ENCODE results near the gene SEPTIN10.

The SEPTIN10 gene

DNA sequence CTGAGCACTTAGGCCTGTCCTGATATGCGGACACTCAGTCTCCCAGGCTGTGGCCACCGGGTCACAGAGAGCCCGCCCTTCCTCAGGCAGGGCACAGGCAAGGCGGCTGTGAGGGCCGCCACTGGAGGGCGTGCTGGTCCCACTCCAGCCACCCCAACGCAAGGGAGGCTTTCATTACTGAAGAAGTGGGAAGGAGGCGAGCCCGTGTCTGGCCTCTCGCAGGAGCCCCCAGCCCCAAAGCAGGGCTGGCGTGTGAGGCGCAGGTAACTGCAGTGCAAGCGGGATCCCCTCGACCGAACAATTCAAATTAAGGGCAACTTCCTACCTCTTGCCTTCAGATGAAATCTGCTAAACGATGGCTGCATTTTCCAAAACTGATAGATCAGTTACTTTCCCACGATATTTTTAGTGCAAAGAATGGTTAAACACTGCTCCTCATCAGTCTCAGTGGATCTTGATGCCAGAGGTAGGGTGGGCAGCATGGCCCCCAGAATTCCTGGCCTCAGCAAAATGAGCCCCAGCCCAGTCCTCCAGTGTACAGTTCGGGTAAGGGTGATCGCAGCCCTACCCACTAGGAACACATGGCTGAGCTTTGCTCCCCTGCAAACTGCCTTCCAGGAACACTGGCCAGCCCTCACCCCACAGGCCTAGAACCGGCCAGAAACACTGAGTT, 97.2 kb downstream of the SEPTIN10 start:
- H3K27me3 Mint-ChIP-seq = no peaks in the 10 kb centered on the region
- H3K36me3 Mint-ChIP-seq (ENCODE audit: low read depth) = no peaks in the 10 kb centered on the region
- no peak overlapping the region for H3K27ac Mint-ChIP-seq
- no peaks in the 10 kb centered on the region for H3K9me3 Mint-ChIP-seq
- H3K4me3 Mint-ChIP-seq = no peak overlapping the region
- no peak for DNase-seq
- peaks cover 8% of the 10 kb centered on the region for H3K4me1 Mint-ChIP-seq (ENCODE audit: low read depth)

DNA sequence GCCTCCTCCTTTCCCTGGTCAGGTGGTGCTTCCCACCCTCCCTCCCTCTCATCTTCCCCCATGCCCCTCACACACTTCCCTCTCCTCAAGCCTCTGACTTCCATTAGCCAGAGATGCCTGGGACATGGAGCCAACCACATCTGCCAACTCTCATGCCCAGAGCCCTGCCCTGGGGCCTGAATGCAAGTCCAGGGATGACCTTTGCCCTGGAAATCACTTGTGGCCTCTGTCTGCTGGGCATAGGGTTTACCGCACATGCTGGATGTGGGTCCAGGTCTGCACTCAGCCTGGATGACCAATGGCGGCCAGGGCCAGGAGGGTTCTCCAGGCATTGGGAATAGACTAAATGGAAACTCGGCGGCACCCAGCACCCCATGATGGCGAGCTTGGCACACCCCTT, 98.9 kb downstream of the SEPTIN10 start:
- DNase-seq = no peak
- Mint-ChIP-seq H3K9me3 (no peaks in the 10 kb centered on the region), H3K36me3 (ENCODE audit: low read depth) (no peaks in the 10 kb centered on the region), H3K27ac (no peak overlapping the region), H3K4me3 (no peak overlapping the region), H3K4me1 (ENCODE audit: low read depth) (peaks cover 8% of the 10 kb centered on the region), H3K27me3 (no peaks in the 10 kb centered on the region)

DNA sequence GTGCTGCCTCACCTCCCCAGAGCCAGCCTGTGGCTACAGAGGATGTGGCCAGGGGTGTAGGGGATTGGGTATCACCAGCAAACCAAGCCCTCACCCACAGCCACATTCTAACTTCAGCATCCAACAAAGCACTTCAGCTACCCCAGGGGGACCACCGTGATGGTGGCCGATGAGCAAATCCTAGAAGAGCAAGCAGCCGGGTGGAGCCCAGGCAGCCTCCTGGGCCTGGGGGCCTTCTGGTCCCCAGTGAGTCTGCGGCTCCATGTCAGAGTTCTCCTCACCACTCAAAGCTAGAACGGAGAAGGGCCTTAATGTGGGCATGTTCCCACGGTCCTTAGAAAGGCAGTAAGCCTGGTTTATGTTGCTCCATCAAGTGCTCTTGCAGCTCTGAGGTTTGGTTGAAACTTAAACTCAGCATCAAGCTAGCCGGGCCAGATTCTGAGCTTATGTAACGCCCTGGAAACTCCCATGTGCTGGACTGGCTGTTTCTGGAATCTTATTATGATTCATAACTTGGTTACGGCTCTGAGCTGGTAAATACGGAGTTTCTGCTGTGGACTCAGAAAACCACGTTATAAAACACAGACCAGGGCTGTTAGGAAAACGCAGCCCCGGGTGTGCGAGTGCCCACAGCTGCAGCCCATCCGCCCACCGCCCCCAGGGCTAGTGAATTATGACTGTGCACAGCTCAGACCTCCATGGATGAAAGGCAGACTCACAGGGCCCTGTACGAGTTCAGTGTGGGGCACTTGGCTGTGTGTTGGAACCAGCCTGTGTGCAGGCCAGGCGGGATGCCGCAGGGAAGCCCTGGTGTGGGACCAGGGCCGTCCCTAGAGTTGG, 99.8 kb downstream of the SEPTIN10 start:
- Mint-ChIP-seq H3K27ac (peak overlapping the region; percentile 13), H3K9me3 (no peaks in the 10 kb centered on the region), H3K27me3 (no peaks in the 10 kb centered on the region), H3K36me3 (ENCODE audit: low read depth) (no peaks in the 10 kb centered on the region), H3K4me1 (ENCODE audit: low read depth) (peaks cover 8% of the 10 kb centered on the region), H3K4me3 (no peak overlapping the region)
- DNase-seq = no peak

DNA sequence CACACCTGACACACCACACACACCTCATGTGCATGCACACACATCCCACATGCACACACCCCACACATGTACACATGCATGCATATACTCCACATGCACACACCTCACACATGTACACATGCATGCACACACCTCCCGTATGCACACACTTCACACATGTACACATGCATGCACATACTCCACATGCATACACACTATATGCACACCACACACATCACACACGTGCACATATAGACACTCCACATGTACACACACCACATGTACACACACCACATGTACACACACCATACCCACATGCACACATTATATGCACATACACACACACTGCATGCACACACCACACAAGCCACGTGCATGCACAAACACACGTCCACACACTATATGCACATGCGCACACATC, 100.5 kb downstream of the SEPTIN10 start:
- Mint-ChIP-seq H3K9me3 (no peaks in the 10 kb centered on the region), H3K27me3 (peaks cover 2% of the 10 kb centered on the region)
- DNase-seq = no peak

DNA sequence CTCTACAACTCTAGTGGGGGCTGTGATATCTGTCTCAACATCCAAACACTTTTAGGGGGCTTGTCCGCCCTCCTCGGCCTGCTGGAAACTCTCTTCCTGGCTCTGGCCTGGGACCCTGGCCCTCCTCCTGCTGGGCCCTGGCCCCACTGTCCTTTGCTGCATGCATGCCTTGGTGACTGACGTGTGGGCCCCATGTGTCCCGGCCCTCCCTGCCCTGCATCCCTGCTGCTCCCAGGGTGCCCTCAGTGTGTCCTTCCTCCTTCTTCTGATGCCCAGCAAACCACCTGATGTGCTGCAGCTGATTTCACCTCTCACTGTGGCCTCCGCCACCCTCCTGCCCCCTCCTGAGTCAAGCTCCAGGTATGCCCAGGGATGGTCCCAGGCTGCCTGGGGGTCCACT, 101.7 kb downstream of the SEPTIN10 start:
- Mint-ChIP-seq H3K36me3 (ENCODE audit: low read depth) (no peaks in the 10 kb centered on the region), H3K4me1 (ENCODE audit: low read depth) (peaks cover 8% of the 10 kb centered on the region), H3K27ac (no peak overlapping the region), H3K27me3 (peaks cover 5% of the 10 kb centered on the region), H3K4me3 (no peak overlapping the region), H3K9me3 (no peaks in the 10 kb centered on the region)
- no peak for DNase-seq

More for the DNA sequence above, 100.5 kb downstream of the SEPTIN10 start:
- Mint-ChIP-seq H3K27ac (no peak overlapping the region), H3K36me3 (ENCODE audit: low read depth) (no peaks in the 10 kb centered on the region), H3K4me3 (no peak overlapping the region), H3K4me1 (ENCODE audit: low read depth) (peaks cover 8% of the 10 kb centered on the region)

DNA sequence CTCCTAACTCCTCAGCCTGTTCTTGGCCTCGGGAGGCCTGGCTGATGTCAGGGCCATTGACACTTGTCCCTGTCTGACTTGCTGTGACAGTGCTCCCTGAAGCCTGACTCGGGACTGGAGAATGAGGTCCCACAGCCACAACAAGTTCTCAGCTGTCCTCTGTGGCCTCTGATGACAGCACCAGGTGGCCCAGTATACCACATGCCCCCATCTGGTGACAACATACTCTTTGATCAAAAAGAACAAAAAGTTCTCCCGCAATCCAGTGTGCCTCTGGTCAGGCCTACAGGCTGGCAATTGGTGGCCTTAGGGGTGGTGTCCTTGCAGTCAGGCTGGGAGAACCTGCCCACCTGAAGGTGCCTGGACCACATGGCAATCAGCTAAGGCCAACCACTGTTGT, 102.6 kb downstream of the SEPTIN10 start:
- Mint-ChIP-seq H3K4me1 (ENCODE audit: low read depth) (peaks cover 8% of the 10 kb centered on the region), H3K4me3 (no peak overlapping the region), H3K27me3 (peaks cover 5% of the 10 kb centered on the region), H3K27ac (no peak overlapping the region), H3K36me3 (ENCODE audit: low read depth) (no peaks in the 10 kb centered on the region), H3K9me3 (no peaks in the 10 kb centered on the region)
- no peak for DNase-seq

DNA sequence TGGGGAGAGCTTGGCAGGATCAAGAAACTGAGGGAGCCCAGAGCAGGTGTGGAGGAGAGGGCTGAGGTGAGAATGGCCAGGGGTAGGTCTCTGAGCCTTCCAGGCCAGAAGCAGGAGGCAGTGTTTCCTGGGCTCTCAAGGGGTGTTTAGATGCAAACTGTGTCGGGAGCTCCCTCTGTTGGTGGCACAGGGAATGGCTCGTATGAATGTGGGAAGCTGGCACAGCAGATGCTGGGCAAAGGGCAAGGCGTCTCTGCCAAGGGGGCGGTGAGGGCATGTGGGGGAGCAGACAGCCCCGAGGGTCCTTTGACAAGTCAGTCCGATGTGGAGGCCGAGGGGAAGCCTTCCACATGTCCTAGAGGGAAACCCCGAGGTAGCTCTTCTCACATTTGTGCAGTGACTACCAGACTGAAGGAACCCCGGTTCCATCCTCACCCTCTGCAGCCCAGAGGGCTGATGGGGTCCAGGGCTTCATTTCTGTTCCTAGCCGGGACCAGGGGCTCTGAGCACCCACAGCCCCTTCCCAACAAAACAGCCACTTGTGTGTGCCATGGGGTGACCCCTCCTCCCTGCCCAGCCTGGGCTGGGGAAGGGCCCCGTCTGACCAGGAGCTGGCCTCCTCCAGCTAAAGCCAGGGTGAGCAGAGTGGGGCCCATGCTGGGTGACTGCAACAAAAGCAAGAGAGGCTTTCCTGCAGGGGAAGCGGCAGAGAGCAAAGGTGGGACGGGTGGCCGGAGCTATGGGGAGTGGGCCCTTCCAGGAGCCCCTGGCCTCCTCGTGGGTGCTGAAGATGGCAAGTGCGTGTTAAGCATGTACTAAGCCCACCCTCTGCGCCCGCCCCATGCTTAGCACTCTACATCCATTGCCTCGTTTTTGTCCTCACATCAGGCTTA, 103.4 kb downstream of the SEPTIN10 start:
- DNase-seq = peak; percentile 84
- peaks cover 5% of the 10 kb centered on the region for H3K27me3 Mint-ChIP-seq
- H3K27ac Mint-ChIP-seq = no peak overlapping the region
- H3K9me3 Mint-ChIP-seq = no peaks in the 10 kb centered on the region
- H3K4me3 Mint-ChIP-seq = no peak overlapping the region
- peaks cover 8% of the 10 kb centered on the region for H3K4me1 Mint-ChIP-seq (ENCODE audit: low read depth)
- H3K36me3 Mint-ChIP-seq (ENCODE audit: low read depth) = no peaks in the 10 kb centered on the region

DNA sequence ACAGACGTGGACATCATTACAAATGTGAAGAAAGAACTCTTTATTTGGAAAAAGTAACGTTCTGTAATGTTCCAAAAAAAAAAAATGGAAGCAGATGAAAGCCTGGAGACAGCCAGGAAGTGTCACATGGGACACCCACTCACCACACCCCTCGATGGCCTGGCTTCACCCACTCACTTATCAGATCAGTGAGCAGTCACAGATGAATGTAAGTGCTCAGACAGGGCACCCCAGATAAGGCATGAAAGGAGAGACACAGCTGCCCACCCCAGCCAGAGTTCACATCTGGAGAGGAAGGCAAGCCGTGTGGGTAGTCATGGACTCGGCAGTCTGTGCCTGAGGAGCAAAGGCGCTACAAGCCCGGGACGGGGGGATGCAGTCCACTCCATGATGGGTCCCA, 105.2 kb downstream of the SEPTIN10 start:
- Mint-ChIP-seq H3K4me1 (ENCODE audit: low read depth) (peaks cover 3% of the 10 kb centered on the region), H3K9me3 (no peaks in the 10 kb centered on the region), H3K36me3 (ENCODE audit: low read depth) (no peaks in the 10 kb centered on the region), H3K27me3 (peaks cover 5% of the 10 kb centered on the region), H3K4me3 (no peak overlapping the region), H3K27ac (no peak overlapping the region)
- DNase-seq = no peak

DNA sequence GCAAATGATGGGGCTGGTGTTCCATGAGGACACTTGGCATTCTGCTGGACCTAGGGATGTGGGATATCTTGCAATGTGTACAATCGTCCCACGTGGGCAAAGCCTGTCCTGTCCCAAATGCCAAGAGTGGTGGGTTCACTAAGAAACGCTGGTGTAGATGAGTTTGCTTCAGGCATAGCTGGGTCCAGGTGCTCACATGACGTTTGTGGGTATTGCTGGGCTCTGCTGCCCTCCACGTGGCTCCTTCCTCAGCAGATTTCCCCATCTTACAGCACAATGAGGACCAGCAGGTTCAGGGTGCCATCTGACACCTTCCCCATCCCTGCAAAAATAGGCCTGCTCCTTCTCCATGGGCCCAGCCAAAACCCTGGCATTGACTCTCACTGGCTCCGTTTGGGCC, 105.9 kb downstream of the SEPTIN10 start:
- DNase-seq = no peak
- H3K36me3 Mint-ChIP-seq (ENCODE audit: low read depth) = no peaks in the 10 kb centered on the region
- no peak overlapping the region for H3K27ac Mint-ChIP-seq
- no peaks in the 10 kb centered on the region for H3K9me3 Mint-ChIP-seq
- peaks cover 5% of the 10 kb centered on the region for H3K27me3 Mint-ChIP-seq
- H3K4me1 Mint-ChIP-seq (ENCODE audit: low read depth) = no peaks in the 10 kb centered on the region
- H3K4me3 Mint-ChIP-seq = no peak overlapping the region

DNA sequence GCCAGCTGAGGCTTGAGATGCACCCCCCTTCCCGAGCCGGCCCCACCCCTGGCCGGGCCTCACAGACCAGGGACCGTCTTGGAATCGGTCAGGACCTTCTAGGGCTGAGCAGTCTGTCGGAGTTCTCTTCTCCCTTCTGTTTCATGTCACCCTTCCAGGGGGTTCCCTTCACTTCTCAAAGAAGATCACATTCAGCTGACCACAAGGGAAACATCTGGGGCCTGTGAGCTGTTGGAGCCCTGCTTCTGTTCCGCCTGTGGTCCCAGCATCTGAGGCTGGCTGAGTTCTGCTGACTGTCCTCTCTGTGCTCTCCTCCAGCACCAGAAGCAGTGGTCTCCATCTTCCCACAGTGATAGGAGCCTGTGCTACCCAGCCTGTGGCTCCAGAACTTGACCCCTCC, 106.5 kb downstream of the SEPTIN10 start:
- H3K4me1 Mint-ChIP-seq (ENCODE audit: low read depth) = no peaks in the 10 kb centered on the region
- no peak for DNase-seq
- H3K4me3 Mint-ChIP-seq = no peak overlapping the region
- H3K27ac Mint-ChIP-seq = no peak overlapping the region
- peaks cover 5% of the 10 kb centered on the region for H3K27me3 Mint-ChIP-seq
- no peaks in the 10 kb centered on the region for H3K9me3 Mint-ChIP-seq
- H3K36me3 Mint-ChIP-seq (ENCODE audit: low read depth) = no peaks in the 10 kb centered on the region

DNA sequence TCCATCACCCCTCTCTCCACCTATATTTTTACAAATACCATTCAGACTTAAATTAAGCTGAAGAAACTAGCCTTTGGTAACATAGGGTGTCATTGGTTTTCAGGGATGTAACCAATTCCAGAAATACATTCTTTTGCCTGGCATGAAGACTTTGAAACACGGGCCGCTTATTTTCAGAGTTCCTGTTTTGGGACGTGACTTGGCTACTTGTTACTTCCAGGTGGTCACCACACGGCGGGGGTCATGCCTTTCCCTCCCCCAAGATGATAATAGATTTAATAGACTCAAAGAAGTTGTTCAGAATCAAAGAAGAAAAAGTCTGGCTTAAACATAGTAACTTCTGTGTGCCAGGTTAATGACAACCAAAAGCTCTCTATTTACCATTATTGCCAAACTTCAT, 110.6 kb downstream of the SEPTIN10 start:
- no peaks in the 10 kb centered on the region for H3K9me3 Mint-ChIP-seq
- no peaks in the 10 kb centered on the region for H3K4me1 Mint-ChIP-seq (ENCODE audit: low read depth)
- DNase-seq = no peak
- H3K4me3 Mint-ChIP-seq = no peak overlapping the region
- peaks cover 2% of the 10 kb centered on the region for H3K27me3 Mint-ChIP-seq
- no peaks in the 10 kb centered on the region for H3K36me3 Mint-ChIP-seq (ENCODE audit: low read depth)
- no peak overlapping the region for H3K27ac Mint-ChIP-seq

DNA sequence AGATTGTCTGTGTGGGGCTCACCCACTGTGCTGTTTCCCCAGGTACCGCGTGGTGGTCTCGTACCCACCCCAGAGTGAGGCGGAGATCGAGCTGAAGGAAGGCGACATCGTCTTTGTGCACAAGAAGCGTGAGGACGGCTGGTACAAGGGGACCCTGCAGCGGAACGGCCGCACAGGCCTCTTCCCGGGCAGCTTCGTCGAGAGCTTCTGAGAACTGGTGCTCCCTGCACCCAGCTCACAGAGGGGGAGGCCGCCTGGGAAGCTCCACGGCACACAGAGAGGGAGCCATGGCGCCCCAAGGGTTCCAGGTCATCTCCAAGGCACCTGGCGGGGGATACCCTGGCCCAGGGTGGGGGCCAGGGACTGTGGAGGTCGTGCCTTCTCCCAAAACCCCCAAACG, 112.3 kb downstream of the SEPTIN10 start:
- Mint-ChIP-seq H3K4me1 (ENCODE audit: low read depth) (no peaks in the 10 kb centered on the region), H3K27ac (no peak overlapping the region), H3K9me3 (no peaks in the 10 kb centered on the region), H3K27me3 (no peaks in the 10 kb centered on the region), H3K36me3 (ENCODE audit: low read depth) (no peaks in the 10 kb centered on the region), H3K4me3 (no peak overlapping the region)
- no peak for DNase-seq

DNA sequence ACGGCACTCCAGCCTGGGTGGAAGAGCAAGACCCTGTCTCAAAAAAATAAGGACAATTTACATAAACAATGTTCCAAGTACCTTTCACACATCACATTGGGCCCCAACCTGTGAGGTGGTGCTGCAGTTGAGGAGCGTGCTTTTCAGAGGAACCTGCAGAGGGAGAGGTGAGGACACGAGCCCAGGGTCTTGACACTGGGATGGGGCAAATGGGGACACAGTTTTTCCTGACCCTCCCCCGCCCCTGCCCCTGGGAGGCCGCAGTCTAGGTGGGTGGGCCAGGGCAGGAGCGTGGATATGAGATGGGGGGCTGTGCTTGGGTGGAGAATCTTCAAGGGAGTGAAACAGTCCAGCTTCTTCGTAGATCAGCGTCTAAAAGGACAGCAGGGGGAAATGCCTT, 112.9 kb downstream of the SEPTIN10 start:
- Mint-ChIP-seq H3K36me3 (ENCODE audit: low read depth) (no peaks in the 10 kb centered on the region), H3K27ac (no peak overlapping the region), H3K4me3 (no peak overlapping the region), H3K9me3 (no peaks in the 10 kb centered on the region), H3K27me3 (no peaks in the 10 kb centered on the region), H3K4me1 (ENCODE audit: low read depth) (no peaks in the 10 kb centered on the region)
- DNase-seq = no peak

DNA sequence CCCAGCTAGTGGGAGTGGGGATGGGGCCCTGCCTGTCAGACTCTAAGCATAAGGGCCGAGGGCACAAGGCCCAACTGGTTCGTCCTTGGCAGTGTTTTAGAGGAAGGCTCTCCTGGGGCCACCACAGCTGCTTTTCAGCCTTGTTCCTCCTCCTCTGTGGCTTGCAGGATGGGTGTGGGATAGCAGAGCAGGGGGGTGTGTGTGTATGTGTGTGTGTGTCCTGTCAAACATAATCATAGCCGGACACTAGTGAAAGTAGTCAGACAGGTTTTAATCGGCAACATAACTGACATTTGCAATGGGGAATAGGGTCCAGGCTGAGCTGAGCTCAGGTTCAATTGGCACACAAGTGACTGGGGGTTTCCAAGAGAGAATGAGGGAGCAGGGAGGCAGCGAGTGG, 114.2 kb downstream of the SEPTIN10 start:
- no peaks in the 10 kb centered on the region for H3K9me3 Mint-ChIP-seq
- H3K27me3 Mint-ChIP-seq = no peaks in the 10 kb centered on the region
- H3K4me1 Mint-ChIP-seq (ENCODE audit: low read depth) = no peaks in the 10 kb centered on the region
- no peak overlapping the region for H3K27ac Mint-ChIP-seq
- H3K4me3 Mint-ChIP-seq = no peak overlapping the region
- DNase-seq = no peak
- H3K36me3 Mint-ChIP-seq (ENCODE audit: low read depth) = no peaks in the 10 kb centered on the region

Measured in activated T-cell treated with anti-CD3 and anti-CD28 coated beads, Interleukin-2, amount 50 U/mL, for 24 hours (primary cell).